Measurements from ENCODE around the gene TNRC6C.
"Not testable (repeated sequence)": the region's sequence is repeated elsewhere in the genome, so short reads cannot be mapped to it uniquely, and the experiment has no call there.

TNRC6C gene

DNA sequence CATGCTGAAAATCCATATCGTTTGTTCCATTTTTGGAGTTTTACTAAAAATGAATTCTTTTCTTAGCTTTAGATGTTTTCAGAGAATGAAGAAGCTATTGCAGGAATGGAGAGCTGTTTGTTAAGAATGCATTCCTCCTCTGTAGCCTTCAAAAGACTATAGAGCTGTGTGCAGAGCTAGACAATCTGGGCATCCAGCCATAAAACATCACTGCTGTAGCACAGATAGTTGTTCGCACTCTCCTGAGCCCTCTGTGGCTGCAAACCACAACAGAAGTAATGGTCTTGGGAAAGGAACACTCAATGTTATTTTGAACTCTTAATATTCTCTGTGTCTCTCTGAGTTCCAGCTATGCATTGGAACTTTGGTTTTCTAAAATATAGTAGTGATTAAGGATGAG, 4.9 kb downstream of the TNRC6C start:
- no peak for DNase-seq (ENCODE audit: low read depth)

GRCh38 chr17:77965352-77965751, 6.8 kb downstream of the TNRC6C start:
- no peak for DNase-seq (ENCODE audit: low read depth)

- no peak for DNase-seq (ENCODE audit: low read depth)
Observed at GRCh38 chr17:77966476-77966875, 8.0 kb downstream of the TNRC6C start.

- no peak for DNase-seq (ENCODE audit: low read depth)
Observed at GRCh38 chr17:77968788-77969187, 10.3 kb downstream of the TNRC6C start.

DNA sequence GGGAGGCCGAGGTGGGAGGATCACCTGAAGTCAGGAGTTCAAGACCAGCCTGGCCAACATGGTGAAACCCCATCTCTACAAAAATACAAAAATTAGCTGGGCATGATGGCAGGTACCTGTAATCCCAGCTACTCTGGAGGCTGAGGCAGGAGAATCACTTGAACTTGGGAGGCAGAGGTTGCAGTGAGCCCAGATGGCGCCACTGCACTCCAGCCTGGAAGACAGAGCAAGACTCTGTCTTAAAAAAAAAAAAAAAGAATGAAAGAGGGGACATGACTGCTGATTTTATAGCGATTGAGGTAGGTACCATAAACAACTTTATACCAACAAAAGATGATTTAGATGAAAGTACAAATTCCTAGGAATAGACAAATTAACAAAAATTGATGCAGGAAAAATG, 13.8 kb downstream of the TNRC6C start:
- not testable (repeated sequence) for DNase-seq (ENCODE audit: low read depth)

DNA sequence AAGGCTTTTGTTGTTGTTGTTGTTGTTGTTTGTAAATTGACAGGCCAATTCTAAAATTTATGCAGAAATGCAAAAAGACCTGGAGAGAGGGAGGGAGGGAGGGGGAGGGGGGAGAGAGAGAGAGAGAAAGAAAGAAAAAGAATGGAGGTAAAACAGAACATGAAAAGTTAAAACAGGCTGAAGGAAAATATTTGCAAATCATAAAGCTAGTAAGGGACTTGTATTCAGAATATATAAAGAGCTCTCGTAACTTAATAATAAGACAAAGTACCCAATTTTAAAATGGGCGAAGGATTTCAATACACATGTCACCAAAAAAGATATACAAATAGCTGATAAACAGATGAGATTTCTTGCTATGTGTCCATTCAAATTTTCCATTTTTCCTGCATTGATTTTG, 15.4 kb downstream of the TNRC6C start:
- DNase-seq (ENCODE audit: low read depth) = no peak

DNA sequence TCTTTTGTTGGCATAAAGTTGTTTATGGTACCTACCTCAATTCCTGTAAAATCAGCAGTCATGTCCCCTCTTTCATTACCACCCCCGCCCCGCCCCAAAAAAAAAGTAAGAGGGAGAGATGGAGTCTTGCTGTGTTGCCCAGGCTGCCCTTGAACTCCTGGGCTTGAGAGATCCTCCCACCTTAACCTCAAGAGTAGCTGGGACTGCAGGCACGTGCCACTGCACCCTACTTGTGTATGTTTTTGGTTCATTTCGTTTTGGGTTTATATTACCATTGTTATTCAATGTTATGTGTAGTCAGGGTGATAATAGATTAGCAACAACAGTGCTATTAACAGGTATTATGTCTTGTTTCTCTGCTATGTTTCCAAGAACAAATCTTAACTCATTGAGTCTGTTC, 15.9 kb downstream of the TNRC6C start:
- DNase-seq (ENCODE audit: low read depth) = no peak

- DNase-seq (ENCODE audit: low read depth) = not testable (repeated sequence)
Observed at GRCh38 chr17:77982430-77982829, 23.9 kb downstream of the TNRC6C start.

GRCh38 chr17:77990301-77990700, 31.8 kb downstream of the TNRC6C start:
- no peak for DNase-seq (ENCODE audit: low read depth)

GRCh38 chr17:77993735-77994134, 35.2 kb downstream of the TNRC6C start:
- not testable (repeated sequence) for DNase-seq (ENCODE audit: low read depth)

DNA sequence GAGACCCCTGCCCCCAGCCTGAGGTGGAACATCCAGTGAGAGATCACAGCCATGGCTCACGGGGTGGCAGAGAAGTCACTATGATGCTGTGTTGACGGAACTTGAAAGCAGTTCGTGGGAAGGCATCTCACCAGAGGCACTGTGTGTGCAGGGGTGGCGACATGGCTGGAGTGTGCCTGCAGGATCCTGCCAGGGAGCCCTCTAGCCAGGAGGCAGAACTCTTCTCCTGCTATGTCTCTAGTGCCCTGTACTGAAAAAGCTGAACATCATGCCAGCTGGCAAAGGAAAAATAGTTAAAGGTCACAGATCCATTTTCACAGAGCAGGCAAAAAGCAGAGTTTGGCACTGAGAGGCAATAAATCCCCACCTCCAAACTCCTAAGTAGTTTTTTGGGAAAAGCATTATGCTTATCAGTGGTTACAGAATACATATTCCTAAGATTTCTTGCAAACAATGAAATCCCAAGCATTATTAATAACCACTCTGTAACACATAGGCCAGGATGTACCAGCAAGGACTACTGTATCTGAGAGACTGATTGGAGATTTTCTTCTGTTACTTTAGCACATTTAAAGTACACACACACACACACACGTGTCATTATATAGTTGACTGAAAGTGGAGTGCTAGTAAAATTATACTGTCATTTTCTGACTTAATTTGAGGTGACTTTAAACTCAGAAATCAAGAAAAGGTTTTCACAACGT, 36.8 kb downstream of the TNRC6C start:
- no peak for DNase-seq (ENCODE audit: low read depth)

DNA sequence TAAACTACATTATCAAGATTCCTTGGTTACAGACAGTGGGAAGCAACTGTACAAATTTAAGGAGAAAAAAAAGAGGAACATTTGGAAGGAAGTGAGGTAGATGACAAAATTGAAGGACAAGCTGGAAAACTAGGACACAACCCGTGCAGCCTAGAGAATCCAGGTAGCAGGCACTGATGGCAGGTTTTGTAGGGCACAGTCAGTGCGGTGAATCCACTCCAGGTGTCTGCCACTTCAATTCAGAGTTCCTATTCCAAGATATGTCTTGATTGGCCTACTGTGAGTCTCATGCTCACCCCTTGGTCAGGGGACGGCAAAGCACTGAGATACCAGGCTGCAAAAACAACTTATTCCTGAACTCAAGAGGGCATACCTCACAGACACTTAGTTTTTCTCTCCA, 37.8 kb downstream of the TNRC6C start:
- no peak for DNase-seq (ENCODE audit: low read depth)

DNA sequence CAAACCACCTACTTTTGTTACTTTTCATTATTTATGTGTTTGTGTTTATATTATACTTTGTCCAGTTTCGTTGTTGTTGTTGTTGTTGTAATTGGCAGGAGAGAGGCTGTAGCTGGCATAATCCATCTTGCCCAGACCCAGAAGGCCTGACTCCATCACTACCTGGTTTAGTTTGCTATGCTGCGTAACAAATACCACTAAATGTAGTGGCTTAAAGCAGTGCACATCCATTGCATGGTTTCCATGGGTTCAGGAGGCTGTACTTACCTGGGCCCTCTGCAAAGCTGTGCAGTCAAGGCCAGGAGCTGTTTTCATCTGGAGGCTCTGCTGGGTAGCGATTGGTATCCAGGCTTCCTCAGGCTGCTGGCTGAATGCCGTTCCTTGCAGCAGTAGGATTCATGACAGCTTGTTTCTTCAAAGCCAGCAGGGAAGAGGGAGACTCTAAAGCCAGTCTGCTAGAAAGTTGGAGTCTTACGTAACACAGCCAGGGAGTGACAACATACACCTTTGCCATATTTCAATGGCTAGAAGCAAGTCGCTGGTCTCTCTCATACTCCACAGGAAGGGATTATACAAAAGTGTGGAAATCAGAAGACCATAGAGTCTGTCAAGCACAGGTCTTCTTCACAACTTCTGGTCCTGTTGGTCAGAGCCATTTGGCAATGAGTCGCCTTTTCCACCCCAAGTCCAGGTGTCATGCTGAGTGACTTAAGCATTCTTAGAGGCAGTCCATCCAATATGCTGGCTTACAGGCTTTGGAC, 41.1 kb downstream of the TNRC6C start:
- no peak for DNase-seq (ENCODE audit: low read depth)

GRCh38 chr17:78000341-78000740, 41.8 kb downstream of the TNRC6C start:
- DNase-seq (ENCODE audit: low read depth) = no peak

GRCh38 chr17:78001182-78001581, 42.7 kb downstream of the TNRC6C start:
- DNase-seq (ENCODE audit: low read depth) = no peak

DNA sequence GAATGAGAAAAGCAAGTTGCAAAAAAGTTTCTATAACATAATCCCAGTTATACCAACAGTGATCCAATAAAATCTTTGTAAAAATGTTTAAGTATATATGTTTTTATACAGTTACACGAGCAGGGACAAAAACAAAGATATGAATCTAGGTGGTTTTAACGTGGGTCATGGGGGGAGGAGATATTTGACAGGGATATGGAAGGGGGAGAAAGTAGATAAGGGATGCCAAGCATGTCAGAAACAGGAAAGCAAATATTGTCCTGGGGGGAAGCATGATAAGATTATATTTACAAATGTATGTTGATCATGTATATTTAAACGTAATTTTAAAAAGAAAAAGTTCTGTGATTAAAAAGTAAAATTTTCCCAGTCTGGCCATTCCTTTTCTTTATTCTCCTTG, 43.1 kb downstream of the TNRC6C start:
- DNase-seq (ENCODE audit: low read depth) = no peak

DNA sequence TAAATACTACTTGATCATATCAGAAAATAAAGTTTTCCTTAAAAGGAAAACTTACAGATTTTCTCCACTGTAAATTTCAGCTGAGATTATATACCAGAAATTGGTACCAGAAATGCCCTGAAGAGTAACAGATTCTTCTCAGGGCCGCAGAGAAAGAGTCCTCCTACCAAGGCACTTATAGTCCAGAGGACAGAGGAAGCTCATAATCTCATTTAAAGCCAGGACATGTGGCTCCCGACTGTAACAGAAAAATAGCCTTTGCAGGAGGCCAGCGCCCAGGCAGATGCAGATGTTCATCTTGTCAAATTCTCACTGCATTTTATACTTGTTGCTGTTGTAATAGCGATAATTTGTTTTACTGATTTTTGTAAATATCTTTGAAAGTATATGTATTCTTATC, 43.7 kb downstream of the TNRC6C start:
- DNase-seq (ENCODE audit: low read depth) = no peak

DNA sequence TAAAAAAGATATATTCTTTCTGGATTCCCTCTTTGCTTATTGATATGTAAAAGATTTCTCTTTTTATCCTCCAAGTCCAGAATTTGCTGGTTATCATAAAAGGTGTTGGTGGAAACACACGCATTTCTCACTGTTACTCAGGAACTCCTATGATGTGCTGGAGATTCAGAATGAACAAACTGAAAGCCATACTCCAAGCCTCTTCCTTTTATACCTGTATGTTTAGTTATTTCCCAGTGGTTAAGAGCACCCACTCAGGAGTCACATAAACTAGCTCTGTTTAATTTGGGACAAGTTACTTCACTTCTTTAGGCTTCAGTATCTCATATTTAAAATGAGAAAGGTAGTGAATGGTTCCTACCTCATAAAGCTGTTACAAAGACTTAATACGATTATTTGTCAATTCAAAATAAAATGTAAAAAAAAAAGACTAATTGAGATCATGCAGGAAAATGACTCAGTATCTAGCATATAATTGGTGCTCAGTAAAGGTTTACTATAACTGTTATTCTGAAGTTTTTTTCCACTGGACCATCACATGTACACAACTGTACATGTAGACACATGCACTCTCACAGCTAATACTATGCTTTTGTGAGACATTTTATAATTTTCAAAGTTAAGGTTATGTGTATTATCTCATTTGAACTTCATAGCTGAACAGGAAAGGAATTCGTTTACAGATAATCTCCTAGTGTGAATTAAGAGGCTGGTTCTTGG, 47.1 kb downstream of the TNRC6C start:
- no peak for DNase-seq (ENCODE audit: low read depth)

- no peak for DNase-seq (ENCODE audit: low read depth)
Observed at GRCh38 chr17:78006338-78006737, 47.8 kb downstream of the TNRC6C start.

DNA sequence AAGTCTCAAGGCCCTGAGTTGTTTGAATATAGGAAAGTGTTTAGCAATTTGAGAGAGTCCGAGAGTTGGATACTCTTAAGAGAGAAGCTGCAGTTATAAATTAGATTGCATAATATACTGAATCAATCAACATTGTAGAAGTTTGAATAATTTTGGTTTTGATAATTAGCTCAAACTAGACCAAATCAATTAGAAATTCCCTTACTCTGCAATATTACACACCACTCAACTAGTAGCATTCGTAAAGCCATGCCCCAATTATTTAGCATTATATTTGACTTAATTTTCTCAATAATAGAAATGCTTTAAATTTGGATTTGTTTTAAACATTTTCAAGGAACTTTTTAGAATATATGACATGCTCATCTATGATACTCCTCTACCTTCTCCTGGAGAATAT, 49.1 kb downstream of the TNRC6C start:
- no peak for DNase-seq (ENCODE audit: low read depth)

DNA sequence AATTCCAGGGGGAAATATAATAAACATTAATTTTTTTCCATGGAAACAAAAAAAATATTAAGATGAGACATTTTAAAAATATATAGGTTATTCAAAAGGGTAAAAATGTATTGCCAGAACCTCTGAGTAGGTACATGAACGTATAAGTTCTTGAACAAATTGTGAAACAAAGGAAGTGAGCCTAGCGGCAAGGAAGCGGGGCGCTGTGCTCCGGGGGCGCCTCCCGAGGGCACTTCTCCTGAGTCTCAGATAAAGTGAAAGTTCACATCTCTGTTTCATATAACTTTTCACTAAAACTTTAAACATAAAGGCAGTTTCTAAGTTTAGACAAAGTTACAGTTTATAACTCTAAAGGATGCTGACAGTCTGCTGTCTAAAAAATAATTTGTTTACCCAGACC, 52.3 kb downstream of the TNRC6C start:
- DNase-seq (ENCODE audit: low read depth) = no peak

- DNase-seq (ENCODE audit: low read depth) = no peak
Observed at GRCh38 chr17:78012428-78012827, 53.9 kb downstream of the TNRC6C start.
